ENCODE data around the gene SPPL2C.

Gene SPPL2C, protein sequence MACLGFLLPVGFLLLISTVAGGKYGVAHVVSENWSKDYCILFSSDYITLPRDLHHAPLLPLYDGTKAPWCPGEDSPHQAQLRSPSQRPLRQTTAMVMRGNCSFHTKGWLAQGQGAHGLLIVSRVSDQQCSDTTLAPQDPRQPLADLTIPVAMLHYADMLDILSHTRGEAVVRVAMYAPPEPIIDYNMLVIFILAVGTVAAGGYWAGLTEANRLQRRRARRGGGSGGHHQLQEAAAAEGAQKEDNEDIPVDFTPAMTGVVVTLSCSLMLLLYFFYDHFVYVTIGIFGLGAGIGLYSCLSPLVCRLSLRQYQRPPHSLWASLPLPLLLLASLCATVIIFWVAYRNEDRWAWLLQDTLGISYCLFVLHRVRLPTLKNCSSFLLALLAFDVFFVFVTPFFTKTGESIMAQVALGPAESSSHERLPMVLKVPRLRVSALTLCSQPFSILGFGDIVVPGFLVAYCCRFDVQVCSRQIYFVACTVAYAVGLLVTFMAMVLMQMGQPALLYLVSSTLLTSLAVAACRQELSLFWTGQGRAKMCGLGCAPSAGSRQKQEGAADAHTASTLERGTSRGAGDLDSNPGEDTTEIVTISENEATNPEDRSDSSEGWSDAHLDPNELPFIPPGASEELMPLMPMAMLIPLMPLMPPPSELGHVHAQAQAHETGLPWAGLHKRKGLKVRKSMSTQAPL

DNA sequence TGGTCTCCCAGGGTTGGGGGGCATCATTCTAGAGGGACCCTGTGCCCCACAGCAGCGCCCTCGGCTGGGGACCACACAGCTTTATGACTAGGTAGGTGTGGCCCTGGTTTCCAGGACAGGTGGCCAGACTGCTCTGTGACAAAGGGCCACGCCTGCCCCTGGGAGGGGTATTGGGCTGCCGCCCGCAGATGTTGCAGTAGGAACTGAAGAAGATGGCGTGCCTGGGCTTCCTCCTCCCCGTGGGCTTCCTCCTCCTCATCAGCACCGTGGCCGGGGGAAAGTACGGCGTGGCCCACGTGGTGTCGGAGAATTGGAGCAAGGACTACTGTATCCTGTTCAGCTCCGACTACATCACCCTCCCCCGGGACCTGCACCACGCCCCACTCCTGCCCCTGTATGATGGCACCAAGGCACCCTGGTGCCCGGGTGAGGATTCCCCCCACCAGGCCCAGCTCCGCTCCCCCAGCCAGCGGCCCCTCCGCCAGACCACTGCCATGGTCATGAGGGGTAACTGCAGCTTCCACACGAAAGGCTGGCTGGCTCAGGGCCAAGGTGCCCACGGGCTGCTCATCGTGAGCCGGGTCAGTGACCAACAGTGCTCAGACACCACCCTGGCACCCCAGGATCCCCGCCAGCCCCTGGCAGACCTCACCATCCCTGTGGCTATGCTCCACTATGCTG lies at the start of gene SPPL2C:
TSS of gene SPPL2C (plus strand) at position 187 of the 681 bp plus-strand sequence. CDS start at position 213, 26 bp downstream.
- DNase-seq (ENCODE audit: low read depth) = no peak

GRCh38 chr17:45800816-45801215 lies 43.9 kb upstream of the SPPL2C start:
- DNase-seq (ENCODE audit: low read depth) = no peak

DNA sequence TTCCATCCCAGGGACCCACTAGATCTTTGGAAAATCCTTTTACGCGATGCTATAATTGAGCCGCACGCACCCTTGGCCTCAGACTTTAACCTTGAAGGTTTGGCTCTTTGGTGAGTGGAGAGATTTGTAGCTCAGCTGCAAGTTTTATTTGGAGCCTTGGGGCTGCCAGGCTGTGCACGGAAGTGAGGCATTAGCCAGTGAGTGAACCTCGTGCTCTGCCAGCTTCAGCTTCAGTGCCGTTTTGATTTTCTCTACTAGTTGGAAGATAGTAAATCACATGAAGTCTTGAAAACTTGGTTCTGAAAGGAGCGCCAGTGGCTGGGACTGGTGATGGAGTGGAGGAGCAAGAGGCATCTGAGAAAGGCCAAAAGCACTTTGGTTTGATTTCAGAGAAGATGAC lies 43.3 kb upstream of the SPPL2C start:
- no peak for DNase-seq (ENCODE audit: low read depth)

- DNase-seq (ENCODE audit: low read depth) = no peak
These were observed 35.8 kb upstream of the SPPL2C start for GRCh38 chr17:45808845-45809244.

DNA sequence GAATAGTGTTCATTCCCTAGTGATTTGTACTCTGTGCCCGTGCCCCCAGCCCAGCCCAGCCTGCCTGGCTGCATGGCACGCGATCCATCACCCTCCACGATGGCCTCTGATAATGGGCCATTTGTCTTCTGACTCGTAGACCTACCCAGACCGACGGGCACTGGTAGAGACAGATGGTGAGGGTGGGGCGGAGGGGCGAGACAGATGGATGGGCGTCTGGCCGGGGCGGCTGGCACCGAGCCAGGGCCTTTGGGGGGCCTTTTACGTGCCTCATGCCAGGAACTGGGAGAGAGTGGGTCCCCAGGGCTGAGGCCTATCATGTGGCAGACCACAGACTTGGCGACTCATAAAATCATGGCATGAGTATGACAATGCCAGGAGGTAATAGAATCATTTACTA lies 35.2 kb upstream of the SPPL2C start:
- no peak for DNase-seq (ENCODE audit: low read depth)

DNA sequence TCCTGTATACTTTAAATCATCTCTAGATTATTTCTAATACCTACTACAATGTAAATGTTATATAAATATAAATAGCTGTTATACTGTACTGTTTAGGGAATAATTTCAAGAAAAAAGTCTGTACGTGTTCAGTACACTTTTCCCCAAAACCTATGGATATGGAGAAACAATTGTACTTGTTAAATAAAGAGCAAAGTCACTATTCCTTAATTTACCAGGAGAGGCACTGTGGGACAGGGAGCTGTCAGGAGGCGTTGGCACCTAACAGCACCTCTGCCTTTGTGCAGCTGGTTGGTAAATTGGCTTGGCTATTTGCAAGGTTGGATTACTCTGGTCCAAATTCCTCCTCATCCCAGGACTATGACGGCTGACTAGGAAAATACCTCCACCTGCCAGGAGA lies 32.6 kb upstream of the SPPL2C start:
- DNase-seq (ENCODE audit: low read depth) = no peak

DNA sequence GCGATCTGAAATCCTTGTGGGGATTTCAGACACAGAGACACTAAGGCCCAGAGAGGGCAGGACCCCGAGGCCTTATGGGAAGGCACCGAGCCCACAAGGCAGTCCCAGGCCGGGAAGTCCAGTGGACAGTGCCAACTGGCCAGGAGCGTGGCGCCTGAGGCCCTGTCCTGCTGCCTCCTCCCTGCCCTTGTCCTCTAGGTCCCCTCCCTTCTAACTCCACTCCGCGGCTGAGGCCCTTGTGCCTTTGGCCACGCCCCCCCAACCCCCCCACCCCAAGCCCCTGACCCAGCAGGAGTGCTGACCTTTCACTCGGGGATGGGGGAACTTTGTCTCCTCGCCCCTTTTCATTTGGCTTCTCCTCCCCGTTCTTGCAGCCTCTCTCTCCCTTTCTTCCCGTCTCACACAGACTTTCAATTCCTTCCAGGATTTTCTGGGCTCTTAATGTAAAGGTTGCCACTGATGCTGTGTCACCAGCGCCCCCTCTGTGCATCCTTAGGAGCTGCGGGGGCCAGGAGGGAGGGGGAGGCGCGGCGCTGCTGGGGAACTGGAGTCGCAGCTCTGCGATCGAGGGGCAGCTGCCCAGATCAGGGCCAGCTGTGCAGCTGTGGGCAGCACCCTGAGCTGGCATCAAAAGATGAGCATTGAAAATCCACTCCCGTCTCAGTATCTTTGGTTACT lies 31.5 kb upstream of the SPPL2C start:
- DNase-seq (ENCODE audit: low read depth) = no peak

GRCh38 chr17:45814622-45815606 lies 29.8 kb upstream of the SPPL2C start:
- no peak for DNase-seq (ENCODE audit: low read depth)

DNA sequence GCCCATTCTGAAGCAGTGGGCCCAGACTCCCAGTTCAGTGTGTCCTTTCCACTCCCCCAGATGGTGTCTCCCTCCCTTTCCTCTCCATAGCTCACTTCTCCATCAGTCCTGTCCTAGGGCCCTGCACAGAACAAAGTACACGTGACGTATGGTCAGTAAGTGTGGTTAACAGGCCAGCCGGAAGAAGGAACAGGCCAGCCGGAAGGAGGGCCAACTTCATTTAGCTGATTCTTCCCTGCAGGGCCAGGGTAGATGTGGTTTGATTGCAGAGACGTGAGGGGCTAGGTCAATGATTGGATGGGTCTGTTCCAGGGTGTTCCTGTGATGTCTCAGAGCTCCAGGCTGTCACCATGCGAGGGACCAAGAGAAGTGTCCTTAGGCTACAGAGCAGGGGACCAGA lies 28.9 kb upstream of the SPPL2C start:
- no peak for DNase-seq (ENCODE audit: low read depth)

DNA sequence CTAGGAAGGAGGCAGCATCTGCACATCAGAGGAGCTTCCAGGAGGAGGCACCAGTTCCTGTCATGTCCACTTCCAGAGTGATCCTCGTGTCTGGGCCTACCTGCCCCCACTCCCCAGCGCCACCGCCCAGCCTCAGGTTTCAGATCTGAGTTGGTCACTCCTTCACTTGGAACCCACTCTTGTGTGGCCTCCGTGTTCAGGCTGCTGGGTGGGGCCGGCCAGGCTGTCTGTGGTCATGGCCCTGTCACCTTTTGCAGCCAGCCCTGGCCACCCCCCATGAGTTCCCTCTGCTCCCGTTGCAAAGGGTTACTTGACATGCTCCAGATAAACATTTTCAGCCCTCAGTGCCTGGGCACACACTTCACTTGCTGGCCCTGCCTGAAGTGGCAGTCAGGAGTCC lies 26.6 kb upstream of the SPPL2C start:
- no peak for DNase-seq (ENCODE audit: low read depth)

DNA sequence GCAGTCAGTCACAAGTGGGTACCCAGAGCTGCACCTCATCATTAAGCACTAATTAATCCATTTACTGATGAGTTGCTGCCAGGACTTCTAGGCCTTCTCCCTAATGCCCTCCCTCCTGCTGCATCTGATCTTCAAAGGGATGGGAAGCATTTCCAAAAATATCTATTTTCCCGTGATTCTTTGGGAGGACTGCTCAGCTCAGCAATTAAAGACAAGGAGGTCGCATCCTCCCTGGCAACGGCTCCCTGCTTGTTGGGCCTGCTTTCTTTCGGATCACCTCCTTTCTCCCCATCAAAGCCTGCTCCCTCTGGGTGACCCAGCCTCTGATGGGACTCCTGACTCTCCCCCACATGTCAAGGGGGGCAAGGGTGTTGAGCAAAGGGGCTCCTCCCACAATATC lies 26.0 kb upstream of the SPPL2C start:
- DNase-seq (ENCODE audit: low read depth) = no peak

DNA sequence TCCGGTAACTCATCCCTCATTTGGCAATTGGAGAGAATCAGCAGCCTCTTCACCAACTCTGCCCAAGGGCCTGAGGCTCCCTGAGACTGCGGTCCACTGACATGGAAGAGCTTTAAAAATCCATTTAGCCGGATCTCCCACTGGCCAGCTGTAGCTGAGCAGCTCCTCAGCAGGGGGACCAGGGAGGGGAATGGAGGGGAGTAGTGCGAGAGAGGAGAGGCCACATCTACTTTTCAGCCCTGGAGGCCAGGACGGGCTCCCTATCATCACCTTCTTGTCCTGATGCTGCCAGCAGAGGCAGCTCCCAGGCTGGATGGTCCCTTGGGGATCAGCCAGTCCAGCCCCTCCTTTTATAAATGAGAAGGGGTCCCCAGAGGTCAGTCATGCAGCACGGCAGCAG lies 25.0 kb upstream of the SPPL2C start:
- DNase-seq (ENCODE audit: low read depth) = no peak

- DNase-seq (ENCODE audit: low read depth) = no peak
These were observed 24.5 kb upstream of the SPPL2C start for GRCh38 chr17:45820052-45820780.

- DNase-seq (ENCODE audit: low read depth) = no peak
These were observed 23.5 kb upstream of the SPPL2C start for GRCh38 chr17:45821147-45821546.

DNA sequence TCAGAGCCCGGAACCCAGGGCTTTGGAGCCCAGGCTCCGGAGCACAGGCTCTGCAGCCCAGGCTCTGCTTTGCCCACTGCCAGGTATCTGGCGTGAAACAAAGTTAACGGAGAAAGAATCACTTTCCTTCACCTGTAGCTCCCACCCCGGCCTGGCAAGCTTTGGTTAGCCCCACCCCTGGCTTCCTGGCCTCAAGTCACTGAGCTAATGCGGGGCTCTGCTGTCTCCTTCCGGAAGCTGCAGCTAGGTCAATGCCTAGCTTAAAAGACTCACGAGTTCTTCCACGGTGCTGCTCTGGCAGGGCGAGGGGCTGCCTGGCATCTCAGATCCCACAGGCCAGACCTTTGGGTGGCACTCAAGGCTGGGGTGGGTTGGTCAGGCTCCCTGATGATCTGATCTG lies 21.1 kb upstream of the SPPL2C start:
- no peak for DNase-seq (ENCODE audit: low read depth)

DNA sequence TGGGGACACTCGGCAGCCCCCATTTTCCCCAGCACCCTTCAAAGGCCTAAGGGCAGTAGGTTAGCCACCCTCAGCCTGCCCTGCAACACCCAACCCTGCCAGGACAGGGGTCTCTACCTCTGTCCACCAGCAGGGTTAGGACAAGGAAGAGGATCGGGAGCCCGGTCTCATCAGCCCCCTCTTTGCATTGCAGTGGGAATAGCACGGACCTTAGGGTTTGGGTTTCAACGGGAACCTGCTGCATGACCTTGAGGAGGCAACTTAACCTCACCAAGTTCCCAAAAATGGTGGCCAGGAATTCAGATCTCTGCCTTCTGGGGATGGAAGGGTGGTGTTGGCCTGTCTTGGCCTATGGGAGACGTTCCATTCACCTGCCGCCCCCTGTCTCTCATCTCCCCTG lies 20.2 kb upstream of the SPPL2C start:
- no peak for DNase-seq (ENCODE audit: low read depth)

GRCh38 chr17:45824901-45825492 lies 19.7 kb upstream of the SPPL2C start:
- no peak for DNase-seq (ENCODE audit: low read depth)

GRCh38 chr17:45825792-45826191 lies 18.9 kb upstream of the SPPL2C start:
- DNase-seq (ENCODE audit: low read depth) = no peak

GRCh38 chr17:45826919-45827588 lies 17.6 kb upstream of the SPPL2C start:
- DNase-seq (ENCODE audit: low read depth) = no peak

- no peak for DNase-seq (ENCODE audit: low read depth)
These were observed 16.5 kb upstream of the SPPL2C start for GRCh38 chr17:45828171-45828570.
